H1 (cell line): ENCODE measurements around the gene CACNG7. TPM values are rescaled to one million over a fixed set of nuclear protein-coding genes. Genes with fewer than 3 reads are reported as not detected.

Source experiments
- CTCF ChIA-PET: fragments of 300-600 bp; sonication (Branson Sonifier 250); formaldehyde crosslinking; loops from one replicate; lab custom pipeline; 2021; ENCODE audit not compliant: partially characterized antibody; lab: Charles Lee
- POLR2A ChIA-PET: fragments of 300-600 bp; sonication (Branson Sonifier 250); formaldehyde crosslinking; loops from one replicate; lab custom pipeline; 2021; ENCODE audit warnings: inconsistent platforms; ENCODE audit not compliant: partially characterized antibody; lab: Charles Lee
- DNase-seq, 2 experiments: peaks; one replicate each; pipeline versions ENCODE4 v3.0.0 to v3.0.0-alpha.2; 2010 to 2022; ENCODE audit warnings: low spot score in 2 of 2, low read depth in 1 of 2, mixed read lengths in 1 of 2
- FAIRE-seq: peaks from 2 replicates; lab custom pipeline; 2011; peaks lifted over from hg19 to GRCh38; lab: Jason Lieb, UNC
- H2AFZ ChIP-seq: 2 replicates; pipeline ENCODE4 v1.8.1; 2012; ENCODE audit warnings: low read length, inconsistent platforms
- H2AK5ac ChIP-seq: 2 replicates; pipeline ENCODE4 v1.6.1; 2013; ENCODE audit warnings: low read depth, low read length
- H2BK120ac ChIP-seq: replicated peaks from 2 replicates; pipeline ENCODE3; 2013; ENCODE audit warnings: low read depth, low read length, inconsistent platforms
- H2BK12ac ChIP-seq: 2 replicates; pipeline ENCODE4 v1.6.1; 2013; ENCODE audit warnings: low read depth, low read length
- H2BK15ac ChIP-seq: 2 replicates; pipeline ENCODE4 v1.6.1; 2013; ENCODE audit warnings: low read length
- H2BK20ac ChIP-seq: 2 replicates; pipeline ENCODE4 v1.6.1; 2013; ENCODE audit warnings: low read length
- H2BK5ac ChIP-seq: 2 replicates; pipeline ENCODE4 v1.6.1; 2013; ENCODE audit warnings: low read depth, low read length
- H3K14ac ChIP-seq: 2 replicates; pipeline ENCODE4 v1.6.1; 2013; ENCODE audit warnings: inconsistent platforms; ENCODE audit not compliant: insufficient read length
- H3K18ac ChIP-seq: 2 replicates; pipeline ENCODE4 v1.6.1; 2013; ENCODE audit warnings: low read length; ENCODE audit errors: extremely low read depth
- H3K23ac ChIP-seq: 2 replicates; pipeline ENCODE4 v1.6.1; 2013; ENCODE audit warnings: inconsistent platforms; ENCODE audit not compliant: insufficient read length
- H3K23me2 ChIP-seq: 2 replicates; pipeline ENCODE4 v1.6.1; 2013; ENCODE audit warnings: low read depth, low read length
- H3K27ac ChIP-seq: 2 replicates; pipeline ENCODE4 v1.6.1; 2011; ENCODE audit warnings: low read depth, low read length, inconsistent platforms
- H3K27me3 ChIP-seq, 4 experiments: replicated peaks in 1 of 4; 1 replicate in 1 of 4; 2 replicates in 3 of 4; pipeline versions ENCODE4 v1.6.1 to v1.8.1; 2011 to 2013; ENCODE audit warnings: low read length in 3 of 4, mild to moderate bottlenecking in 3 of 4, inconsistent platforms in 2 of 4, mixed read lengths in 2 of 4, moderate library complexity in 1 of 4; ENCODE audit not compliant: control insufficient read depth in 3 of 4, insufficient read depth in 3 of 4; ENCODE audit errors: extremely low read depth in 1 of 4
- H3K36me3 ChIP-seq, 4 experiments: 2 replicates each; pipeline versions ENCODE4 v1.6.1 to v1.8.1; 2011 to 2013; ENCODE audit warnings: mild to moderate bottlenecking in 4 of 4, low read length in 3 of 4, moderate library complexity in 2 of 4, control low read depth in 1 of 4, inconsistent platforms in 1 of 4; ENCODE audit not compliant: insufficient read depth in 4 of 4, control insufficient read depth in 2 of 4
- H3K4ac ChIP-seq: replicated peaks from 2 replicates; pipeline ENCODE3; 2013; ENCODE audit warnings: low read length, low read depth, mixed read lengths, inconsistent platforms; ENCODE audit not compliant: insufficient read length
- H3K4me1 ChIP-seq, 4 experiments: replicated peaks in 1 of 4; 1 replicate in 1 of 4; 2 replicates in 3 of 4; pipeline versions ENCODE4 v1.6.1 to v1.8.1; 2011 to 2013; ENCODE audit warnings: low read length in 3 of 4, inconsistent platforms in 2 of 4, mixed read lengths in 1 of 4; ENCODE audit not compliant: insufficient read depth in 4 of 4, control insufficient read depth in 3 of 4
- H3K4me2 ChIP-seq, 2 experiments: 2 replicates each; pipeline versions ENCODE4 v1.6.1 to v1.8.1; 2011 to 2013; ENCODE audit warnings: low read depth in 2 of 2, low read length in 2 of 2, control low read depth in 1 of 2, inconsistent platforms in 1 of 2, mild to moderate bottlenecking in 1 of 2; ENCODE audit not compliant: insufficient read depth in 1 of 2
- H3K4me3 ChIP-seq, 4 experiments: fragments of 200-600, 300-600 bp in 1 of 4; sonication (generic), shearing (Covaris generic), sonication (Bioruptor Twin) in 1 of 4; 2 replicates each; pipeline versions ENCODE4 v1.5.1 to v1.8.1; 2011 to 2016; ENCODE audit warnings: low read length in 4 of 4, low read depth in 3 of 4, control low read depth in 2 of 4, inconsistent platforms in 2 of 4, mild to moderate bottlenecking in 2 of 4, mixed read lengths in 1 of 4, moderate library complexity in 1 of 4; ENCODE audit not compliant: insufficient read depth in 2 of 4; ENCODE audit errors: extremely low read depth in 1 of 4
- H3K56ac ChIP-seq: replicated peaks from 2 replicates; pipeline ENCODE3; 2013; ENCODE audit warnings: low read depth, mild to moderate bottlenecking, mixed read lengths, low read length, inconsistent platforms; ENCODE audit not compliant: insufficient read length
- H3K79me1 ChIP-seq: 2 replicates; pipeline ENCODE4 v1.6.1; 2013; ENCODE audit warnings: low read depth, low read length, control low read depth
- H3K79me2 ChIP-seq, 2 experiments: 2 replicates each; pipeline versions ENCODE4 v1.6.1 to v1.8.1; 2012 to 2013; ENCODE audit warnings: low read length in 2 of 2, mild to moderate bottlenecking in 2 of 2, inconsistent platforms in 1 of 2; ENCODE audit not compliant: insufficient read depth in 2 of 2, control insufficient read depth in 1 of 2
- H3K9ac ChIP-seq, 4 experiments: replicated peaks in 1 of 4; 1 replicate in 1 of 4; 2 replicates in 3 of 4; pipeline versions ENCODE4 v1.6.1 to v1.8.1; 2011 to 2013; ENCODE audit warnings: low read depth in 3 of 4, low read length in 3 of 4, control low read depth in 2 of 4, mild to moderate bottlenecking in 2 of 4, moderate library complexity in 2 of 4, inconsistent platforms in 1 of 4; ENCODE audit errors: extremely low read depth in 1 of 4
- H3K9me3 ChIP-seq, 2 experiments: 2 replicates each; pipeline versions ENCODE4 v1.6.1 to v1.8.1; 2012 to 2013; ENCODE audit warnings: mild to moderate bottlenecking in 2 of 2, moderate library complexity in 2 of 2, control low read depth in 1 of 2, inconsistent platforms in 1 of 2, low read depth in 1 of 2, low read length in 1 of 2, mixed read lengths in 1 of 2; ENCODE audit not compliant: insufficient read depth in 2 of 2
- H4K20me1 ChIP-seq, 2 experiments: replicated peaks in 1 of 2; 2 replicates each; pipeline versions ENCODE3 to v1.8.1; 2011 to 2013; ENCODE audit warnings: inconsistent platforms in 2 of 2, low read length in 2 of 2, mild to moderate bottlenecking in 1 of 2; ENCODE audit not compliant: insufficient read depth in 2 of 2, control insufficient read depth in 1 of 2
- H4K5ac ChIP-seq: 2 replicates; pipeline ENCODE4 v1.6.1; 2013; ENCODE audit warnings: low read length, low read depth, mixed read lengths, inconsistent platforms; ENCODE audit not compliant: insufficient read length
- H4K8ac ChIP-seq: 2 replicates; pipeline ENCODE4 v1.8.0; 2013; ENCODE audit warnings: mild to moderate bottlenecking, moderate library complexity, low read length, inconsistent platforms; ENCODE audit not compliant: insufficient read depth; ENCODE audit errors: extremely low read depth
- H4K91ac ChIP-seq: replicated peaks from 2 replicates; pipeline ENCODE3; 2013; ENCODE audit warnings: low read length, mixed read lengths, inconsistent platforms; ENCODE audit not compliant: insufficient read length
- JUN ChIP-seq: IDR thresholded peaks from 2 replicates; pipeline ENCODE4 v1.6.1; 2011; ENCODE audit warnings: low read depth, mild to moderate bottlenecking, improper control_type of control experiment, low read length
- JUND ChIP-seq: IDR thresholded peaks from 2 replicates; pipeline ENCODE4 v1.6.1; 2011; ENCODE audit warnings: mild to moderate bottlenecking, improper control_type of control experiment, low read length
- NANOG ChIP-seq: IDR thresholded peaks from 2 replicates; pipeline ENCODE4 v1.6.1; 2011; ENCODE audit warnings: low read length, low read depth, mild to moderate bottlenecking, inconsistent platforms; ENCODE audit not compliant: insufficient read depth, poor library complexity, severe bottlenecking
- SIRT6 ChIP-seq: IDR thresholded peaks from one replicate; pipeline ENCODE4 v1.7.1; 2012; ENCODE audit warnings: low read length, inconsistent platforms
- SP4 ChIP-seq: IDR thresholded peaks from 2 replicates; pipeline ENCODE4 v1.6.1; 2012; ENCODE audit warnings: low read length, inconsistent platforms
- SUZ12 ChIP-seq: fragments of 200-600 bp; sonication (generic); IDR thresholded peaks from 2 replicates; pipeline ENCODE4 v1.6.1; 2012; ENCODE audit warnings: mild to moderate bottlenecking, inconsistent platforms, low read length, moderate library complexity, mixed read lengths
- TEAD4 ChIP-seq: IDR thresholded peaks from 2 replicates; pipeline ENCODE4 v1.6.1; 2012; ENCODE audit warnings: low read depth, low read length, inconsistent platforms, mixed read lengths
- WGBS, 2 experiments: shearing (Covaris generic) in 1 of 2; methylation state at CpG; one replicate each; pipeline versions ENCODE4 v1.1.6 to v1.1.7; 2013 to 2015; ENCODE audit warnings: low lambda C conversion rate in 2 of 2, mixed read lengths in 2 of 2, inconsistent platforms in 1 of 2, low coverage in 1 of 2, missing lambda C conversion rate in 1 of 2; ENCODE audit not compliant: insufficient replicate concordance in 2 of 2, insufficient coverage in 1 of 2, insufficient read length in 1 of 2; ENCODE audit errors: extremely low coverage in 1 of 2, missing lambda C conversion rate in 1 of 2; 5-methylcytosine and 5-hydroxymethylcytosine counted together
- polyA plus RNA-seq, 7 experiments: library from polyadenylated mRNA; depleted of rRNA in 3 of 7; stranded (reverse) in 5 of 7; unstranded in 2 of 7; fragments of >200 nt in 5 of 7; fragments of 200-250 nt in 2 of 7; gene quantifications; 1 replicate in 5 of 7; 2 replicates in 1 of 7; 4 replicates in 1 of 7; pipeline versions ENCODE4 v1.2.1 to v1.2.3, GENCODE V29; 2011 to 2013; ENCODE audit warnings: missing spikeins in 2 of 7, mixed read lengths in 2 of 7
- total RNA-seq: library from RNA; stranded (reverse); fragmentation: NEBNext Ultra II Directional; extraction: Animal tissue kit (Norgen Biotek cat#: 25700); gene quantifications from 2 replicates; pipeline ENCODE4 v1.2.1, GENCODE V29; 2021

CACNG7 gene
- total and polyA plus RNA-seq, 2 of the 8 experiments (the other 6 are each of a cell fraction or from before 2014, with no cell fraction given): 28.9 to 69.8 TPM

DNA sequence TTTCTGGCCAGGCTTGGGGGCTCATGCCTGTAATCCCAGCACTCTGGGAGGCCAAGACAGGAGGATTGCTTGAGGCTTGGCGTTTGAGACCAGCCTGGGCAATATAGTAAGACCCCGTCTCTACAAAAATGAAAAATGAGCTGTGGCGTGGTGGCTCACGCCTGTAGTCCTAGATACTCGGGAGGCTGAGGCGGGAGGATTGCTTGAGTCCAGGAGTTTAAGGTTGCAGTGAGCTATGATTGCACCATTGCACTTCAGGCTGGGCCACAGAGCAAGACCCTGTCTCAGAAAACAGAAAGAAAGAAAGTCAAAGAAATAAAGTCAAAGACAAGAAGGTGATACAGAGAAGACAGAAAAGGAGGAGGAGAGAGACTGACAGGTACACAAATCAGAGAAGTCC lies 79.9 kb downstream of the CACNG7 start:
- Histone ChIP-seq H4K8ac (no peak overlapping the region), H3K79me2 (no peaks in the 10 kb centered on the region), H2BK120ac (no peak overlapping the region), H2AFZ (no peak overlapping the region), H2AK5ac (no peak overlapping the region), H3K4me1 (peaks cover 0 to 15% (median 7%) of the 10 kb centered on the region in 4 experiments; a peak in 6 of 7 replicates), H4K91ac (no peak overlapping the region), H3K56ac (no peak overlapping the region), H2BK12ac (no peak overlapping the region), H3K4me3 (no peak overlapping the region), H3K18ac (no peak overlapping the region), H4K20me1 (peaks cover 0 to 3% of the 10 kb centered on the region in 2 experiments), H3K36me3 (no peaks in the 10 kb centered on the region), H3K23me2 (peaks cover 9% of the 10 kb centered on the region; the same call in 1 of the 2 replicates), H3K79me1 (no peaks in the 10 kb centered on the region), H3K23ac (no peak overlapping the region), H3K9me3 (no peaks in the 10 kb centered on the region), H3K9ac (no peak overlapping the region), H2BK5ac (no peak overlapping the region), H3K4me2 (no peak overlapping the region), H4K5ac (no peak overlapping the region), H2BK15ac (no peak overlapping the region), H3K14ac (no peak overlapping the region), H3K27ac (no peak overlapping the region), H3K27me3 (peaks cover 2 to 29% (median 19%) of the 10 kb centered on the region in 4 experiments), H3K4ac (no peak overlapping the region), H2BK20ac (no peak overlapping the region)
- 87% methylated on average over 6 of the region's 6 CpGs; no CpG with 5 or more reads in 1 of the 2 experiments for whole genome bisulfite sequencing, 2 experiments
- FAIRE-seq: no peak
- TF ChIP-seq SP4 (no peak), SIRT6 (no peak), JUN (no peak), TEAD4 (no peak), JUND (no peak), NANOG (no peak), SUZ12 (no peak)
- DNase-seq: no peak
- POLR2A ChIA-PET: interaction anchor here (0.6 to 2.7 kb wide), 11 partner anchors 9 to 178 kb away, joined by 3 to 13 read pairs (median 5); partner anchors contain the start of genes PRPF31 and TFPT
- CTCF ChIA-PET: interaction anchor here (0.6 to 1.2 kb wide), 3 partner anchors 27 to 181 kb away, joined by 3 to 4 read pairs (median 3); no protein-coding TSS in a partner anchor
